HFF-Myc (cell line): Measurements from ENCODE around the gene IRAK2.

Experiments used
- DNase-seq: peaks from one replicate; pipeline ENCODE4 v3.0.0-alpha.2; 2011; ENCODE audit warnings: low read depth; ENCODE audit errors: extremely low read depth
- H3K4me3 ChIP-seq: replicated peaks from 2 replicates; pipeline ENCODE4 v1.5.1; 2011; ENCODE audit warnings: low read depth, mild to moderate bottlenecking, control low read depth, low read length
- CTCF ChIP-seq: IDR thresholded peaks from 2 replicates; pipeline ENCODE4 v1.5.1; 2012; ENCODE audit warnings: mild to moderate bottlenecking, low read depth, low read length, control low read depth; ENCODE audit errors: missing control alignments

IRAK2 gene

GRCh38 chr3:10288575-10288960, 123.8 kb downstream of the IRAK2 start:
- no peak overlapping the region for H3K4me3 ChIP-seq
- TF ChIP-seq CTCF, result no peak
- no peak for DNase-seq

DNA sequence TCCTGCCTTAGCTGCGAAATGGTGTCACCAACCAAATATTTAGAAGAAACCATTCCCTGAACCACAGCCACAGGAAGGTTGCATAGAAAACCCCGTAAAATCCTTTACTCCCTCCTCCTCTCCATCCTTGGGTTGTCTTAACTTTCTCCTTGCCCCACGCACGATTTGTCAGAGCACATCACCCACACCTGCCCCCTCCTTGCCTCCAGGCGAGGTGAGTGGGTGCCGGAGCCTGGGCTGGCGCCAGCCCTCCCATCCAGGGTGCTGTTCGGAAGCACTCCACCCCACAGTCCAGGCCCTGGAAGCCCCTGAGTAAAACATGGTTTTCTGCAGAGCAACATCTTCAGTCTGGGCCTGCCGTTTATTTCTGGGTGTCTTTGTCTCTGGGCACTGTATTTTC, 124.4 kb downstream of the IRAK2 start:
- no peak for DNase-seq
- H3K4me3 ChIP-seq, result no peak overlapping the region
- no peak for TF ChIP-seq CTCF

DNA sequence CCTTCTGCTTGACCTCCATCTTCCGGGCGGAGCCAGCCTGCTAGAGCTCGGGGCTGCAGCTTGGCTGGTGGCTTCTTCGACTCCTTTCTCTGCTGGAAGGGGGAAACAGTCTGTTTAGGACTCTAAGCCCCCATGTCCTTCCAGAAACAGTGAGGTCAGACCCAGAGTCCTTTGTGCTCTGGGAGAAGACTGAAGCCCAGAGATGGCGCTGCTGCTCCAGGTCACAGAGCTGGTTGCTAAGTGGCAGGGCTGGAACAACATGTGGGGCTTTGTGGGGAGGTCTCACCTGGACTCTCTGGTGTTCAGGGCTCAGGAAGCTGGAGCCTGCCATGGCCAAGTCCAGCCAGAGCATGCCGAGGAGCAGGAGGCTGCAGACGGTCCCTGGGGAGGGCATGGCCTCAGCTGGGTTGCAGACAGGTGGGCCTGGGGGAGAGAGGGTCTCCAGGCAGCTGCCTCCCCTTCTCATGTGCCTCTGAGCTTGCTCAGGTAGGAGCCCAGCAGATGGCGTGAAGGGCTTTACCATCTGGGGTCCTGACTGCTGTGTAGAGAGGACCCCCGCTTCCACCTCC, 125.2 kb downstream of the IRAK2 start:
- no peak overlapping the region for H3K4me3 ChIP-seq
- no peak for TF ChIP-seq CTCF
- DNase-seq, result no peak

GRCh38 chr3:10290481-10291176, 125.9 kb downstream of the IRAK2 start:
- no peak overlapping the region for H3K4me3 ChIP-seq
- no peak for TF ChIP-seq CTCF
- no peak for DNase-seq

- H3K4me3 ChIP-seq, result no peak overlapping the region
- no peak for DNase-seq
- no peak for TF ChIP-seq CTCF
These were observed 126.9 kb downstream of the IRAK2 start for GRCh38 chr3:10291641-10292040.

- TF ChIP-seq CTCF, result no peak
- no peak within 1 kb of the TSS for H3K4me3 ChIP-seq
- no peak for DNase-seq
These were observed 128.0 kb downstream of the IRAK2 start, which contains the start of gene GHRL for GRCh38 chr3:10292505-10293419. TSS of gene GHRL (minus strand) at chr3:10292947. CDS start at chr3:10290180, 2,767 bp downstream.
